ENCODE measurements around the gene INSRR. TPM values are rescaled to one million over a fixed set of nuclear protein-coding genes. Genes with fewer than 3 reads are reported as not detected.
A peak's percentile ranks its signal among the peaks of the same experiment; 100 is the strongest.

Gene INSRR
- total RNA-seq, 1 donor from 2014 or later, result 1.7 TPM

DNA sequence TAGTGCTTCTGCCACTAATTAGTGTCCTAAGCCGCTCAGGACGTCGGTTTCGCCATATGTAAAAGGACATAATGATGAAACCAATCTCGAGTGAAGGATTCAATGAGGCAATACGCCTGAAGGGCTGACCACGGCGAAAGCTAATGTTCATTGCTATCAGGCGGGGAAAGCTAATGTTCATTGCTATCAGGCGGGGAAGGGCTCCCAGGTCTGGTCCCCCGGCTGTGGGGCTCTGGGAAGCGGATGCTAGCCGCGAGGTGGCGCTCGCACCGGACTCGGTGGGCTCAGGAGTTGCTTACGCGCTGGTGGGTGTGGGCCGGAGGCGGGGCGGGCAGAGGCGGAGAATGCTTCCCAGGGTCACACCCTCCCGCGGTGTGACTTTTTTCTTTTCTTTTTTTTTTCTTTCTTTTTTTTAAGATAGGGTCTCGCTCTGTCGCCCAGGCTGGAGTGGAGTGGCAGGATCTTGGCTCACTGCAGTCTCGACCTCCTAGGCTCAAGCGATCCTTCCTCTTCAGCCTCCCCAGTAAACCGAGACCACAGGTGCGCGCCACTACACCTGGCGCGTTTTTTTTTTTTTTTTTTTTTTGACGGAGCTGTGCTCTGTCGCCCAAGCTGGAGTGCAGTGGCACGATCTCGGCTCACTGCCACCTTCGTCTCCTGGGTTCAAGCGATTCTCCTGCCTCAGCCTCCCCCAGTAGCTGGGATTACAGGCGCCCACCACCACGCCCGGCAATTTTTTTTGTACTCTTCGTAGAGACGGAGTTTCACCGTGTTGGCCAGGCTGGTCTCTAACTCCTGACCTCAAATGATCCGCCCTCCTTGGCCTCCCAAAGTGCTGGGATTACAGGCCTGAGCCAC is 33.5 kb upstream of the INSRR start:
- peak overlapping the region; percentile 58 for H3K27ac Mint-ChIP-seq
- no peaks in the 10 kb centered on the region for H3K9me3 Mint-ChIP-seq
- peaks cover 68% of the 10 kb centered on the region for H3K27me3 Mint-ChIP-seq
- peaks cover 31% of the 10 kb centered on the region for H3K4me1 Mint-ChIP-seq (ENCODE audit: unreplicated experiment)
- H3K4me3 Mint-ChIP-seq, result peak overlapping the region; percentile 82
- no peaks in the 10 kb centered on the region for H3K36me3 Mint-ChIP-seq
- TF ChIP-seq, protein P1, sequence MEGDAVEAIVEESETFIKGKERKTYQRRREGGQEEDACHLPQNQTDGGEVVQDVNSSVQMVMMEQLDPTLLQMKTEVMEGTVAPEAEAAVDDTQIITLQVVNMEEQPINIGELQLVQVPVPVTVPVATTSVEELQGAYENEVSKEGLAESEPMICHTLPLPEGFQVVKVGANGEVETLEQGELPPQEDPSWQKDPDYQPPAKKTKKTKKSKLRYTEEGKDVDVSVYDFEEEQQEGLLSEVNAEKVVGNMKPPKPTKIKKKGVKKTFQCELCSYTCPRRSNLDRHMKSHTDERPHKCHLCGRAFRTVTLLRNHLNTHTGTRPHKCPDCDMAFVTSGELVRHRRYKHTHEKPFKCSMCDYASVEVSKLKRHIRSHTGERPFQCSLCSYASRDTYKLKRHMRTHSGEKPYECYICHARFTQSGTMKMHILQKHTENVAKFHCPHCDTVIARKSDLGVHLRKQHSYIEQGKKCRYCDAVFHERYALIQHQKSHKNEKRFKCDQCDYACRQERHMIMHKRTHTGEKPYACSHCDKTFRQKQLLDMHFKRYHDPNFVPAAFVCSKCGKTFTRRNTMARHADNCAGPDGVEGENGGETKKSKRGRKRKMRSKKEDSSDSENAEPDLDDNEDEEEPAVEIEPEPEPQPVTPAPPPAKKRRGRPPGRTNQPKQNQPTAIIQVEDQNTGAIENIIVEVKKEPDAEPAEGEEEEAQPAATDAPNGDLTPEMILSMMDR (conservative IDR thresholded peaks at IDR 0.05), result peak; percentile 95
- DNase-seq (ENCODE audit: extremely low spot score, unreplicated experiment), result peak; percentile 95

DNA sequence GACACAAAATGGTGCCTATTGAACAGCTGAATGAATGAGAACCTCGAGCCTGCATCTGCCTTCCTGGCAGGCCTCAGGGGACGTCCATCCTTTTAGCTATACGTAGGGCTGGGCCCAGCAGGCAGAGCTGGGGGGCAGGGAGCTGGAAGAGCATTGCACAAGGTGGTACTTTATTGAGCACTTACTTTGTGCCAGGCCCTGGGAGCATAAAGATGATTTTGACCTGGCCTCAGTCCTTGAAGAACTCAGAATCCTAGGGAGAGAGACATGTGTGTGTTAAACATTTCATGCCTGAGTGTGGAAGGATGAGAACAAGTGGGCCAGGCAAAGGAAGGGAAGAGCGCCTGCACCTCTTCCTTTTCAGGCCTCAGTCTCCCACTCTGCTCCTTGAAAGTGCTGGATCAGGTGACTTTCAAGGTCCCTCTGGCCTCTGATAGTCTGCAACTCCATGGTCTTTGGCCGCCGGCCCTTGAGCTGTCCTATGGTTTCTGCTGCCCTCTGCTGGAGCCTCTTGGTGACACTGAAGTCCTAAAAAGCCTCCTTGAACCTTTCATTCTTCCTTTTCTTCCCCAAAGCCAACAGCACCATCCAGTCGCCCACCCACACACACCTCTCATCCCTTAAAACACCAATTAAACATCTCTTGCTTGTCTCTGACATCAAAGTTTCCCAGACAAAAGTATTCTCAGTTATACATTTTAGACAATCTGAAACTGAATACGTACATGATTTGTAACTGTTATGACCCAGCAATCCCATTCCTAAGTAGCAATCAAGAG is 31.1 kb upstream of the INSRR start:
- TF ChIP-seq, protein P1 (conservative IDR thresholded peaks at IDR 0.05), result peak; percentile 90

DNA sequence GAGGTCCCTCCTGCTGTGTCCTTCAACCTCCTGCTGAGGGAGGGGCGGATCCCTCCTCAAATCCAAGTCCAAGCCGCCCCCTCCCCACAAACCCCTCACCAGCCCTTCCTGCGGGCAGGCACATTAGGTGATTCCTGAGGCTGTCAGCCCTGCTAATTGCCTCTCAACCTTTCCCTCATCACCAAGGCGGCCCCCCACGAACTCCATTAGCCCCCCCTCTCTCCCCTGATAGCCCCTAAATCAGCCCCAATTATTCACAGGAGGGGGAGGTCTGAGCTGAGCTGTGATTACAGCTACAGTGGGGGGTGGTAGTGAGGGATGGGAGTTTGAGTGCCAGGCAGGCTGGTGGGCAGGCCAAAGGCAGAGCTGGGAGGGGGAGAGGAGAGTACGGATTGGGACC is 28.8 kb upstream of the INSRR start:
- DNase-seq (ENCODE audit: extremely low spot score, unreplicated experiment), result no peak
- Mint-ChIP-seq H3K9me3 (no peaks in the 10 kb centered on the region), H3K4me1 (ENCODE audit: unreplicated experiment) (peaks cover 46% of the 10 kb centered on the region), H3K36me3 (no peaks in the 10 kb centered on the region), H3K27ac (no peak overlapping the region), H3K27me3 (peaks cover 76% of the 10 kb centered on the region), H3K4me3 (no peak overlapping the region)
- TF ChIP-seq, protein P1 (conservative IDR thresholded peaks at IDR 0.05), result no peak

More for the DNA sequence above, 31.1 kb upstream of the INSRR start:
- H3K4me1 Mint-ChIP-seq (ENCODE audit: unreplicated experiment), result peaks cover 34% of the 10 kb centered on the region
- peak overlapping the region; percentile 19 for H3K4me3 Mint-ChIP-seq
- H3K27ac Mint-ChIP-seq, result peak overlapping the region; percentile 3
- H3K27me3 Mint-ChIP-seq, result peaks cover 69% of the 10 kb centered on the region
- H3K9me3 Mint-ChIP-seq, result no peaks in the 10 kb centered on the region
- no peak for DNase-seq (ENCODE audit: extremely low spot score, unreplicated experiment)
- H3K36me3 Mint-ChIP-seq, result no peaks in the 10 kb centered on the region

DNA sequence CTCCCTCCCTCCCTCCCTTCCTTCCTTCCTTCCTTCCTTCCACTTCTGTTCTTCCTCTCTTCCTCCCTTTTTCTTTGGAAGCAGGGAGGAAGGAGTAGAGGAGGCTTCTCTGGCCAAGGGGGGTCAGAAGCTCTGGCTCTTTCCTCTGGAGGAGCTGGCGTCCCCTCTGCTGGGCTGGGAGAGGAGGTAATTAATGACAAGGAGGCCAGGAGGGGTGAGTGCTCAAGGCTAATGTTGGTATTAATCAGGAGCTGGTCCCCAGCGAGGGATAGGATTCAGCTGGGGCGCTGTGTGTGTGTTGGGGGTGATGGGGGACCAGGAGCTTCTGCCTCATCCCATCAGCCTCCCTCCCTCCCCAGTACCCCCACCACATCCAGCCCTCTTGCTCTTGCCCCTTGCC is 28.4 kb upstream of the INSRR start:
- Mint-ChIP-seq H3K9me3 (no peaks in the 10 kb centered on the region), H3K36me3 (no peaks in the 10 kb centered on the region), H3K27me3 (peaks cover 75% of the 10 kb centered on the region), H3K4me1 (ENCODE audit: unreplicated experiment) (peaks cover 47% of the 10 kb centered on the region), H3K4me3 (no peak overlapping the region), H3K27ac (no peak overlapping the region)
- TF ChIP-seq, protein P1 (conservative IDR thresholded peaks at IDR 0.05), result no peak
- no peak for DNase-seq (ENCODE audit: extremely low spot score, unreplicated experiment)

DNA sequence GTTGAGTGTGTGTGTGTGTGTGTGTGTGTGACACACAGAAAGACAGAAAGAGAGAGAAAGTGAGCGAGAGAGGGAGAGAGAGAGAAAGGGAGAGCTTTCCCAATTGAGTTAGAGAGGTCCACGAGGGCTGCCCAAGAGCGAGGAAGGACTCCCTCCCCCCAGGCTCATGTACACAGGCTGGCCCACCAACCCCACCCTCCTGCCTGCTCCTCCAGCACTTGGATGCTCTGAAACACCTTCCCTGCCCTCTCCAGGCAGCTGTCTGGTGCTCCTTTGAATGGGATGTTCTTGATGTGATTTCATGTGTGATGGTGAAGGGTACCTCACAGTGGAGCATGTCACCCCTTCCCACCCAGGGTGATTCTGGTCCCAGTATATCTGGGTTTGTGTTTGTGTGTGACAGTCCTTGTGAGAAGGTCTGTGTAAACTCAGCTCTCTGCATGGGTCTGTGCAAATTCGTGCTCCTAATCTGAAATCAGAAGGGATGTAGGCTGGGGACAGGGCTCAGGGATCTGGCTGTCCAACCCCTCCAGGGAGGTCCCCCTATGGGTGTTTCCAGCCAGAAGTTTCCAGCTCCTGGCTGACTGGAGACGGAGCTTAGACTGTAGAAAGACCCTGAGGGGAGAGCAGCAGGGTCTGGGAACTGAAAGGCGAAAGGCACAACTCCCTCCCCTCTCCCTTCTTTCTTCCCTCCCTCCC is 27.8 kb upstream of the INSRR start:
- peaks cover 47% of the 10 kb centered on the region for H3K4me1 Mint-ChIP-seq (ENCODE audit: unreplicated experiment)
- DNase-seq (ENCODE audit: extremely low spot score, unreplicated experiment), result no peak
- no peaks in the 10 kb centered on the region for H3K36me3 Mint-ChIP-seq
- no peaks in the 10 kb centered on the region for H3K9me3 Mint-ChIP-seq
- peaks cover 75% of the 10 kb centered on the region for H3K27me3 Mint-ChIP-seq
- TF ChIP-seq, protein P1 (conservative IDR thresholded peaks at IDR 0.05), result no peak
- H3K27ac Mint-ChIP-seq, result peak overlapping the region; percentile 54
- H3K4me3 Mint-ChIP-seq, result peak overlapping the region; percentile 50

All from type B pancreatic cell (in vitro differentiated cells).